ENCODE measurements around the gene RUBCN. TPM values are rescaled to one million over a fixed set of nuclear protein-coding genes. Genes with fewer than 3 reads are reported as not detected.
"Not testable (repeated sequence)": the region's sequence is repeated elsewhere in the genome, so short reads cannot be mapped to it uniquely, and the experiment has no call there.

The RUBCN gene
- total RNA-seq, 1 experiment from 2014 or later = 24.8 TPM

DNA sequence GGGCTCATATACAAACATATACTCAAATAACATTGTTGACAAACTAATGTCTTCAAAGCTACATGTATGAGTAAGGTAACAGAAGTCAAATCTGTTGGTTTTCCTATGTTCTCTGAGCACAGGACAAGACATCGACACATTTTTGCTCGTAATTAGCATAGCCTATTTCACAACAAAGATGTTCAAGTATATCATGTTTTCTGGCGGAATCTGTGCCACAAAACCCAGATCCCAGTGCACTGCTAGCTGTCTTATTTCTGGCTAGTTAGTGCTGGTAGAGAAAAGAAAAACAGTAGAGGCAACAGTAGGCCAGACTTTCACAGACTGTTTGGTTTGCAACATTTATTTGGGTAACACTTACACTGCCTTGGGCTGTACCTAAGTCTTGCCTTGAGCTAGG is 51.2 kb downstream of the RUBCN start:
- no peak for DNase-seq (ENCODE audit: low read depth)

DNA sequence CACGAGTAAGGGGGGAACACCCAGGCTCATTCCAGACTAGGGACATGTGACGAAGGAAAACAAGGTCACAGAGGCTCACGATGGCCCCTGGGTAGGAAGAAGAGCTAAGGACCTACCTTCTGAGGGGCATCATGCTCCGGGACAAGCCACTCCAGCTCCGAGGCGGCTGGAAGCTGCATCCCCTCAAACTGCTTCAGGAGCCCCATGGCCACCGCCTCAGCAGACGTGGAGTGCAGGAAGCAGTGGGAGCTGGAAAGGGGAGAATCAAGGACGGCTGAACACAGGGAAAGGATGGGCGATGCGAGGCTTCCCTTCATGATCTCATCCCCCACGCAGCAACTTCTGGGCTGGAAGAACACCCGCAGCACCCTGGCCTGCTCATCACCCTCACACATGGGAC is 53.5 kb downstream of the RUBCN start:
- DNase-seq (ENCODE audit: low read depth) = no peak

DNA sequence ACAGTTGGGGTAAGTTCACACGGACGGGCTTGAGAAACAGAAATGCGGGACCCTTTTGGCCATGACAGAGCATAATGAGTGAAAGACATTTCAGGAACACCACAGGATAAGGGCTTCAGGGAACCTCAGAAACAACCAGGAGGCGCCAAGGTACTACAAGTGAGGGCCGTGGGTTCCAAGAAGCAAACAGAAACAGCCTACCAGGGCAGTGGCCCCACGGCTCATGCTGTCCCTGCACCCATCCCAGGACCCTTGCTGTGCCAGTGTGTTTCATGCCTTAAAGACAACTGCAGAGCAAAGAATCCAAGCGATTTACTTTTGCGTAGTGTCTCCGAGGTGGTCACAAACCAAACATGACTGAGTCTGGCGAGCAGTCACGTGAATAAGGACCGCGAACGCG is 54.0 kb downstream of the RUBCN start:
- no peak for DNase-seq (ENCODE audit: low read depth)

DNA sequence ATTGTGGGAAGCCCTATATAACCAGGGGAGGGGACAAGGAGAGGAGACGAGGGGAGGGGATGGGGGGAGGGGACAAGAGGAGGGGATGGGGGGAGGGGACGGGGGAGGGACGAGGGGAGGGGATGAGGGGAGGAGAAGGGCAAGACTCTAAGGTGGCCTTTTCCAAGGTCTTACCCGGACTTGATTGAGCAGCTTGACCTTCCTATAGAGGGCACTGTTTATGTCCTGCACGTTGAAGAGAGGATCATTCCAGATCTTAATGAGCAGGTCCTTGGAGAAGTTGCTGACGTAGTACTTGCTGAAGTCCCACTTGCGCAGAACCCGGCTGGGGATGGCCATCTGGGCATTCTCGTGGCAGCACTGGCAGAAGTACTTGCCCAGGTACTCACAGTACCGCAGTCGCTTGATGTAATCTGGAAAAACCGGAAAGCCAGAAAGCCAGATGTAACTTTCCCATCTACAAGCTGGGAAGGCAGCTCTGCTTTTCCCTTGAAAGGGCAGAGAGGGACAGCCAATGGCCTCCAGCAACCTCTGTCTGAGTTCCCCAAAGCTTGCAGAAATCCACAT is 55.7 kb downstream of the RUBCN start:
- no peak for DNase-seq (ENCODE audit: low read depth)

DNA sequence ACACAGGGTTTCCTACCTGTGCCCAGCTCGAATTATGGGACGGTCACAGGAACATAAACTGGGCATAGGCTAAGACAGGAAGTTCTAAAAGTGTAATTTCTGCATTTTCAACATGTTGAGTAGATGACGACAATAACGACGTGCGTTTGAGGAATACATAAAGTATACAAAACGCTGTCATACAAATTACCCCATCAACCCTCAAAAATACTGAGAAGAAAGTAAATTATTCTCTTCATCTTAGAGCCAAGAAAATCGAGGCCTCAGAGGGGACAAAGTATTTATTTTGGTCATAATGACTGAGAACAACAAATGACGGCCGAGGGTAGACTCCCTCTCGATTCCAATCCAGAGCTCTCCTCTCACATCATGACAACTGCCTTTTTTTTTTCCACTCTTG is 60.8 kb downstream of the RUBCN start:
- no peak for DNase-seq (ENCODE audit: low read depth)

DNA sequence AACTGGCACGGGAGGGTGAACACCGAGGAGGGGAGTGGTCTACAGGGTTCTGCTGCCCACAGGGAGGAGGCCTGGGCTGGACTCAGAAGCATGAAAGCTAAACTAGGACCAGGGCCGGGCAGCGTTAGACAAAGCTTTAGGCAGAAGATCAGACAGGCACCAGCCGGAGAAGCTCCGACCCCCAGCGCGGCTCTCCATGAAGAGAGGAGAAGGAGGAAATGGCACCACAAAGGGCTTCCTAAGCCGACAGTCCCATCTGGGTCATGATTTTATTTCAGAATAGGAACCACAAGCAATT is 61.2 kb downstream of the RUBCN start:
- DNase-seq (ENCODE audit: low read depth) = no peak

DNA sequence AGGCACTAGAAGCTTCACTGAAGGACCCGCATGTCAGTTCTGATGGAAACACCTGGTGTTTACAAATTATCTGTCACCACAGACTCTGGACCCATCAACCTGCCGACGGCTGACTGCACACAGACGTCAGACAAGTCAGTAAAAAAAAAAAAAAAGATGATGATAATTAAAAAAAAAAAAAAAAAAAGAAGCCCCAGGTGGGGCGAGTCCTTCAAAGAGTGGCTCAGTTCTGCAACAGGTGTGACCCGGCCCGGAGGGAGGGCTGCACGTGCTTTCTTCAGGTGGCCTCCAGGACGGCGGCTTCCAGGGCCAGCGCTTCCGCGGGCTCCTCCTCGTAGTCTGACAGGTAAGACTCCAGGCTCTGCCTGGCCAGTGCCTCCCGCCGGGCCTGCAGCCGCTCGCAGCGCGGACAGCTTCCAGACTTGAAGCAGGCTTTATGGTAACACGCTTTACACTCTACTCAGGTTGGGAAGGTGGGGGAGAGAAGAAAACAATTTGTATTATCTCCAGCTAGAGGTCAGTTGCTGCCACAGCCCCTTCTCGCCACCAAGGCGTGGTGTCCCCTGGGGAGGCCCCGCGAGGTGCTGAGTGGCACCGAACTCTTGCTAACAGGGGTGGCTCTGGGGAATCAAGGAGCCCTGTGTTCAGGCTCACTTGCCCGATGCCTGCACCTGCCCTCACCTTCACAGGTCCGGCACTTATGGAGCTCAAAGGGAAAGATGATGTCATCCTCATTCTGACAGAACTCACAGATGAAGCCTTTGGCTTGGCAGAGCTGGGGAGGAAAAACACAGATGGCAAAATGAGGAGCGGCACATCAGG is 61.8 kb downstream of the RUBCN start:
- DNase-seq (ENCODE audit: low read depth) = no peak

DNA sequence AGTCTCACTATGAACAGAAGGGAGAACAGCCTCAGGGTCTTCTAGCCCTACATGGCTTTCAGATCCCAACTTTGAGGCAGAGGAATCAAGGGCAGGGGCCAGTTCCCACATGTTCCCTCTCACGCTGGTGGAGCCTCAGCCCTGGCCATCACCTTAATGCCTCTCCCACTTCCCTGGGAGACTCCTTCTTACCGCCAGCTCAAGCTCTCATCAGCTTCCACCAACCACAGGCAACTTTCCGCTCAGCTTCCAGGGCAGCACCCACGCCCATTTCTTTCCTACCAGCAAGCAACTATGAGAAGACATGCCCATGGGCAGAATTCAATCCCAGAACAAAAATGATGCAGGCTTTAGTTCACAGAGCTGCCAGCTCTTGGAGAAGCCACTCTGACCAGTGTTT is 63.5 kb downstream of the RUBCN start:
- DNase-seq (ENCODE audit: low read depth) = no peak

DNA sequence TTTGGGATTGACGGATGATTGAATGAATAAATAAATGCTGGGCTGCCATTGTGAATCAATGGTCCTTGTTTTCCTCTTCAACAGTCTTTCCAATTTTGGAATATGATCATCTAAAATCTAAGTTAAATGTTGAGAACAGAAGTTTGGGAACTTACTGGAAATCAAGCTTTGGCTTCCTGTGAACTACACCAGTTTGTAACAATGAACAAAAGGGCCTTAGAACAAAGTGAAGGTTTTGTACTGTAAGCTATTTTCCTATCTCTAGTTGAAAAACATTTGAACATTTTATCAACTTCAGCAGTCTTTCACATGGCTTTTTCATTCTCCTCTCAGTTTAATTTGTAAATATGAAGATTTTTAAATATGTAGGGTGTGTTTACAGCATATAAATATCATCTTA is 66.3 kb downstream of the RUBCN start:
- DNase-seq (ENCODE audit: low read depth) = no peak

DNA sequence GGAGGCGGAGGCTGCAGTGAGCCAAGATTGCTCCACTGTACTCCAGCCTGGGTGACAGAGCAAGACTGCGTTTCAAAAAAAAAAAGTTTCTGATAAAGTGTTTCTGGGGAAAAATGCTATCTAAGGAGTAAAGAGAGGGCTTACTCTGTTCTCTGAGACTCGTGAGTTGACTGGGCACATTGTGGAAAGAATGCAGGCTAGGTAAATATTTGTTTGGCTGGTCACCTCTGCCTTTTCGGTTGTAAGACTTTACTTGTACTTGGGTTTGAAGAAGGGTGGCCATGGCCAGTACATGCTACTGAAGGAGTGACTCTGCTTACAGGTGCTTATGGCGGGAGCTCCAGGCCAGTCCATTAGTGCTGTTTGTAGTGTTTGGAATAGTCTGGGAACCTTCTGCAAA is 68.7 kb downstream of the RUBCN start:
- DNase-seq (ENCODE audit: low read depth) = no peak

DNA sequence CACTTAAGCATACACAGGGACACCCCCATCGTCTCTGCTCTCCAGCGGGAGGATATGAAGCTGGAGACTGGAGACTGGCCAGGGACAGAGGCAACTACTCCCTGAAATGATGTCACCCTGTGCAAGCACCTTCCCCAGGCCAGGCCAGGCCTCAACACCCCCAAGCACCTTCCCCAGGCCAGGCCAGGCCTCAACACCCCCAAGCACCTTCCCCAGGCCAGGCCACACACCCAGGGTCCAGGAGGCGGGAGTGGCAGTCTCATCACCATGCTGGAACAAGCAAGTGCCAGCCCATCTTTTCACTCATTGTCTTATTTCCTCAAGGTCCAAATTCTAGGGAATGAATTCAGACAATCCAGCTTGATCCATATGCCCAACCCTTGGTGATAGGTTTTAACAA is 69.4 kb downstream of the RUBCN start:
- DNase-seq (ENCODE audit: low read depth) = not testable (repeated sequence)

DNA sequence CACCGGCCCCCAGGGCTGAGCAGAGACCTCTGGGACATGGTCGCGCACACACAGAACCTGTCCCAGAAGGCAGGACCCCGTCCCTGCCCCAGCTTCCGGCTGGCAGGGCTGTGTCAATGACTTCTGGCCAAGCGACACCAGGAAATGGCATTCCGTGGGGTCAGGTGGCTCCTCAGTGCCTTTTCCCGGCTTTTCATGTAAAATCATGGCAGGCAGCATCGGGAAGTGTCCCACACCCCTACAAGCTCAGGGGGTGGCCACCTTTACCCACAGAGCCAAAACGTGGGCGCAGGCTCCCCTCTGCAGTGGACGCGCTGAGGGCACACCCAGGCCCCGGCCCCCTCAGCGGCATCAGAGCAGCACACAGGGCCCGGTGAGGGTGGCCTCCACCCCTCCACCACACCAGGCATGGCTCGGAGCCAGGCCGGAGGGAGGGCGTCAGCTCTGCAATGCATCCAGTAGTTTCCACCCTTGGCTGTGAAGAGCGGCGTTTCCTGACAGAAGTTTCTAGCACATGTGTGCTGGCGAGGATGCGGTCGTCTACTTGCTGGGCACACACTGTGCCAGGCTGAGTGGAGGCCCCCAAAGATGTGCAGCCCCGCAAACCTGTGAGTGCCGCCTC is 70.4 kb downstream of the RUBCN start:
- DNase-seq (ENCODE audit: low read depth) = not testable (repeated sequence)

DNA sequence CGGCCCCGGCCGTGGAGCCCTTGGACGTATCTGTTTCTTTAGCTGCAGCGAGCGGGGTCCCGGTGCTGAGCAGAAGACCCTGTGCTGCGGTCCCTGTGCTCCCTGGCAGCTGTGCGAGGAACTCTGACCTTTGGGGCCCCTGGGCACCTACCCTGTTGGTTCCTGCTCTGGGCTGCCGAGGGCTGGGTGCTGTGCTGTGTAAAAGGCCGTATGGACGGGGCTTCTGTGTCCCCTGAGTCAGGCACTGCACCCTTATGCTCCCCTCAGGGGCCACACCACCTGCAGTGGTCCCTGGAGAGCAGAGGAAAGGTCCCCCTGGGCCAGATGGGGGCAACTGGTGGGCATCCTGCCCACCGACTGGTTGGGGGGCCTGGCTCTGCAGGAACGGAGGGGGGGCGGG is 71.2 kb downstream of the RUBCN start:
- not testable (repeated sequence) for DNase-seq (ENCODE audit: low read depth)

DNA sequence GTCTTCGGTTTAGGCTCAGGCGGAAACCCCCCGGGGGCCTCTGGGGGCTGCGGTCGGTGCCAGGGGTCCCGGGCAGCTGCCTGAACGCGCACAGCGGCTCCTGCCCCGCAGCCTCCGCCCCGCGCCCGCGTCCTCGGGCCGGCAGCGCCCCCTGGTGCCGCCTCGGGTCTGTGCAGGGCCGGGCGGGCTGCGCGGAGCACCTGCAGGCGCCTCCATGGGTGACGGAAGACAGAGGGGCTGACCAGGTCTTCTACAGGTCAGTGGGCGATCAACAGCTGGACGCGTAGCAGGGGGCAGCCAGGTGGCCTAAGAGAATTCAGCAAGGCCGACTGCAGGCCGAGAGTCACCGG is 71.6 kb downstream of the RUBCN start:
- DNase-seq (ENCODE audit: low read depth) = not testable (repeated sequence)

DNA sequence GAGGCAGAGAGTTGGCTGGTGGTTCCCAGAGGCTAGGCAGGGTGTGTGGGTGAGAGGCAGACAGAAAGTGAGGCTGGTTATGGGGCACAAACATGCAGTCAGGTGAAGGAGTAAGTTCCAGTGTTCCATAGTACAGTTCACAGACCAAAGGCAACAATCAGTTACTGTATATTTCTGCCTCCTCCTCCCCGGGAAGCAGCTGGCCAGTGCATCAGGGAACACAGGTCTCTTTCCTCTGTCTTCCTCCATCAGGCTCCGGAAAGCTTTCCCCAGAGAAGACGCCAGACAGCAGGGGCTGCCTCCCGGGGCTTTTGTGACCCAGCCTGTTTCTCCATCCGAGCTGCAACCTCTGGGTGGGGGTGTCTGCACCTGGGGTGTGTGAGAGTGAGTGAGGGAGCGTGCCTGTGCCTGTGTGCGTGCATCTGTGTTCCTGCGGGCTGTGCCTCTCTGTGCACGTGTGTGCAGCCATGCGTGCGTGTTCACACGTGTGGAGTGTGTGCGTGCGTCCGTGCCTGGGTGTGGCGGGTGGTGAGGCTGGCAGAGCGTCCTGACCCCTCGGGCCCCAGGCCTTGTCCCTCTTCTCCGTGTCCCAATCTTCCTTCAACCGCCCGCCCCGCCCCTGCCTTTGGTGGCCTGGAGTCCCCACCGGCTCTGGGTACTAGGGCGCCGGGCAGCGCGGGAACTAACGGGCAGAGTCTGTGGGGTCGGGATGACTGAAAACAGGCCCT is 72.1 kb downstream of the RUBCN start:
- not testable (repeated sequence) for DNase-seq (ENCODE audit: low read depth)

DNA sequence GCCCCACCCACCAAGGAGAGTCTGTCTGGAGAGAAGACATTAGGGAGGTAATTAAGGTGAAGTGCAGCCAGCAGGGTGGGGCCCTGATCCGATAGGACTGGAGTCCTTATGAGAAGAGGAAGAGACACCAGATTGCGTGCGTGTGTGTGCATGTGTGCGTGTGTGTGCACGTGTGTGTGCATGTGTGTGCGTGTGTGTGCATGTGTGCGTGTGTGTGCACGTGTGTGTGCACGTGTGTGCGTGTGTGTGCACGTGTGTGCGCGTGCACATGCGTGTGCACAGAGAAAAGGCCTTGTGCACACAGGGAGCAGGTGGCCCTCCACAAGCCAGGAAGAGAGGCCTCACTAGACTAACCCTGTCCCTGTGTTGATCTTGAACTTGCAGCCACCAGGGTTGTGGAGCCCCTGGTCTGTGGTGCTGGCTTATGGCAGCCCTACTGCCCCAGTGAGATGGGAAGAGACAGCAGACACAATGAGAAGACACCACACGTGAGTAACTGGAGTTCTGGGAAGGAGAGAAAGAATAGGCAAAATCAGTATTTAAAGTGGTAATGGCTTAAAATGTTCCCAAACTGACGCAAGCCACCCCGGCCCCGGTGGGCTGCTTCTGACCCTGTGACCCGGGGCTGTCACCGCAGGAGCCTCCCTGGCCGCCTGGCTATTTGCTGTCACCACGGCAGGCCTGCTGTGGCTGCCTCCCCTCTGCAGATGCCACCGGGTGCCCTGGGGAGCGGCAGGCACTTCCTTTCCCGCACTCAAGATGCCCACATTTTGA is 73.2 kb downstream of the RUBCN start:
- not testable (repeated sequence) for DNase-seq (ENCODE audit: low read depth)

DNA sequence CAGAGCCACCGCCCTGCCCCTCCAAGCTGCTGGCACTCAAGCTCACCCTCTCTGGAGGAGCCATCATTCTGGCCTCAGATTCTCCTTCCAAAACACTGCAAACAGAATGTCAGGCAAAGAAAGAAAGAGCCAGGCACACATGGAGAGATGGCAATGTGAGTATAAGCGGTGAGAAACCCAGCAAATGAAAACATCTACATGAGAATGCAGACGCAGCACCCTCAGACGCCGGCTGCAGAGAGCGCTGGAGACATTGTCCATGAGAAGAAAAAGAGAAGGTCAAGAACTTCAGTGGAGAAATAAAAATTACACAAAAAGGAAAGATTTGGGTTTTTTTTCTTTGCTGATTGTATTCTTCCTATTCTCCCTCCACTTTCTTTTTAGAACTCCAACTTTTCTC is 74.4 kb downstream of the RUBCN start:
- not testable (repeated sequence) for DNase-seq (ENCODE audit: low read depth)

DNA sequence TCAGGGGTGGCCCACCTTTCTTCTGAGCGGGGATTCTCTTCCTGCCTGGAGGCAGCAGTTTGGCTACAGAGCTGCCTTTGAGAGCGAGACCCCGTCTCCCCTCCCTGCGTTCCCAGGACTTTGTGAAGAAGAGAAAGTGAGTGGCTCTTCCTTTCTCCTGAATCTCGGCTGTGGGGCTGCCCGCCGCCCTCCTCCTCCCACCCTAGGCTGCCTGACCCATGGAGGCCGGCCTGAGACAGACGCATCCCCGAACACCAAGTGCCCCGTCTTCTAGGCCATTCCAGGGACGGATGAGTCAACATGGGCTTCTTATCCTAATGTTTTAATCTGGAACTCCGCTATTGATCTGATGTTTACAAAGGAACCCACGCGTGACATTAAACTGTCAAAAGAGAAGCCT is 74.8 kb downstream of the RUBCN start:
- DNase-seq (ENCODE audit: low read depth) = not testable (repeated sequence)

DNA sequence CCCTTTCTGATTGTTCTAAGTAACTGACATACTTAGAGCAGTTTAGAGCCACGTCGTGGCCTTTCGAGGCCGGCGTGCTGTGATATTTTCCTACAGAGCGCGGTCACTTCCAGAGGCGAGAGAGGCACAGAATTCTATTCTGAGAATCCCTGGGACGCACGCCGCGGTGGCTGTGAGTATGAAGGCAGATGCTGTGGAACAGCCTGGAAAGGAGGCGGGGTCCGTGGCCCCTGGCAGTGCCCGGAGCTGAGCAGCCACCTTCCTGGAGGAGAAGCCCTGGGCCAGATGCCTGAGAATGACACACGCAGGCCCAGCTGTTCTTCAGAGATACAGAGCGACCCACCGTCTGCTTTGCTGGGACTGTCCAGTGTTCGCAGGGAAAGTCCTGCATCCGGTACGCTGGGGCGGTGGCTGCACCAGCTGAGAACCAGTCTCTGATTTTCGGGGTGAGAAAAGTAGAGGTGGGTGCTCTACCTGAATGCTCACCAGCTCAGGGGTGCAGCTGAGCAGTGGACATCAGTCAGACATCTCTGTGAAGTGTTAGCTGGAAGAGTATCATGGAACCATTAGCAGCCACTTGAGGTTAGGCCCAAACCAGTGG is 75.4 kb downstream of the RUBCN start:
- not testable (repeated sequence) for DNase-seq (ENCODE audit: low read depth)

DNA sequence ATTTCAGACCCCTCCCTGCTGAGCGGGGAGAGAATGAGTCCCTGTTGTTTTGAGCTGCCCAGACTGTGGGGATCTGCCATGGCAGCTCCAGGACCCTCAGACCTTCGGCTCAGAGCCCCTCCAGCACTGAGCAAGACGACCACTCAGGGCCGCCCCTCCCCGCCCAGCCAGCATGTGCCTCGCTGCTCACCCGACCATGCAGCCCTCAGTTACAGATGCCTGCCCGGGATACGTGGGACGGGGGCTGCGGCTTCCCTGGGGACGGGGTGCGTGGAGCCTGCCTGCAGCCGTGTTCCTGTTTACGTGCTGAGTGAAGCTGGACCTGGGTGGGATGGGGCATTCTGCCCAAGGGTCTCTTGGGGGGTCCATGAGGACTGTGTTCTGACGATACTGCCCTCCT is 77.0 kb downstream of the RUBCN start:
- DNase-seq (ENCODE audit: low read depth) = not testable (repeated sequence)

DNA sequence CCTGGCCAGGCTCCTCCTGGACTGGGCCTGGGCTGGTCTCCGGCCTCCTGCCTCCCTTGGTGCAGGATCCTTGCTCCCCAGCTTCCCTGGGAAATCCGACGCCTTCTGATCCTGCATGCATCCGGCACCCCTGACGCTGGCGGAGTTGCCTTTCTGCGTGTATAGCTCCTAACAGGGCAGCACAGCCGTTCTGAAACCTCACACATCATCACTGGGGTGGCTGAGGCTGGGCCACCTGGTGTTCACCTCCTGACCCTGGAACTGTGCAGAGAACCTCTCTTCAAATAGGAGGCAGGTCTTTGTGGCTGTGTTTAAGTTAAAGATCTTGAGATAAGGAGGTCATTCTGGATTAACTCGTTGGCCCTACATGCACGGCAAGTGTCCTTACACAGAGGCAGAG is 77.6 kb downstream of the RUBCN start:
- DNase-seq (ENCODE audit: low read depth) = not testable (repeated sequence)
